GM13976 (cell line): ENCODE results near the gene FXYD7.
"Not testable (repeated sequence)": the region's sequence is repeated elsewhere in the genome, so short reads cannot be mapped to it uniquely, and the experiment has no call there.

Experiments
- DNase-seq: peaks from one replicate; pipeline ENCODE4 v3.0.0; 2012; ENCODE audit warnings: low spot score
- in situ Hi-C: fragments of 300-500 bp; cut with MboI; formaldehyde crosslinking; loops from one replicate; pipeline ENCODE4 v1.12.0; 2022; ENCODE audit warnings: low sequenced_read_pairs, mixed read lengths, inconsistent platforms; ENCODE audit not compliant: unreplicated experiment
- TF ChIP-seq, protein P1 (sequence below): IDR thresholded peaks from 2 replicates; pipeline ENCODE4 v1.5.1; 2012; ENCODE audit warnings: borderline replicate concordance, mild to moderate bottlenecking; ENCODE audit not compliant: insufficient read depth; ENCODE audit errors: extremely low read depth, missing control alignments, control extremely low read depth

Gene FXYD7

DNA sequence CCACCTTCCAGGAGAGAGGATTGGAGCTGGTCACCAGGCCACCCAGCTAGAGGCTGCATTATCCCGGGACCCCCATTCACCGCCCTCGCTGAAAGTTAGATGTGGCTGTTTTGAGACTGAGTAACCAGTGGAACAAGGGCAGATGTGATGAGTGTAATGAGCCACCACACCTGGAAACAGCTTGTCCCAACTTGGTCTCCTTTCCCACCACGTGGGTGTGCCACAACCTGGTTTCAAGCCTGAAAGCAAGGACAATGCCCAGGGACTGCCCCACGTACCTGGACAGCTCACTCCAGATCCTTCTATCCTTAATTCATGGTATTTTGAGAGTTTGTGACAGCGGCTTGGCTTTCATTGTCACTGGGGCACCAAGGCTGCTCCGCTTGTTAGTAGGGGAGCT lies 15.2 kb upstream of the FXYD7 start:
- in situ Hi-C loops: no loop called here
- TF ChIP-seq, protein P1, sequence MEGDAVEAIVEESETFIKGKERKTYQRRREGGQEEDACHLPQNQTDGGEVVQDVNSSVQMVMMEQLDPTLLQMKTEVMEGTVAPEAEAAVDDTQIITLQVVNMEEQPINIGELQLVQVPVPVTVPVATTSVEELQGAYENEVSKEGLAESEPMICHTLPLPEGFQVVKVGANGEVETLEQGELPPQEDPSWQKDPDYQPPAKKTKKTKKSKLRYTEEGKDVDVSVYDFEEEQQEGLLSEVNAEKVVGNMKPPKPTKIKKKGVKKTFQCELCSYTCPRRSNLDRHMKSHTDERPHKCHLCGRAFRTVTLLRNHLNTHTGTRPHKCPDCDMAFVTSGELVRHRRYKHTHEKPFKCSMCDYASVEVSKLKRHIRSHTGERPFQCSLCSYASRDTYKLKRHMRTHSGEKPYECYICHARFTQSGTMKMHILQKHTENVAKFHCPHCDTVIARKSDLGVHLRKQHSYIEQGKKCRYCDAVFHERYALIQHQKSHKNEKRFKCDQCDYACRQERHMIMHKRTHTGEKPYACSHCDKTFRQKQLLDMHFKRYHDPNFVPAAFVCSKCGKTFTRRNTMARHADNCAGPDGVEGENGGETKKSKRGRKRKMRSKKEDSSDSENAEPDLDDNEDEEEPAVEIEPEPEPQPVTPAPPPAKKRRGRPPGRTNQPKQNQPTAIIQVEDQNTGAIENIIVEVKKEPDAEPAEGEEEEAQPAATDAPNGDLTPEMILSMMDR: no peak
- no peak for DNase-seq

DNA sequence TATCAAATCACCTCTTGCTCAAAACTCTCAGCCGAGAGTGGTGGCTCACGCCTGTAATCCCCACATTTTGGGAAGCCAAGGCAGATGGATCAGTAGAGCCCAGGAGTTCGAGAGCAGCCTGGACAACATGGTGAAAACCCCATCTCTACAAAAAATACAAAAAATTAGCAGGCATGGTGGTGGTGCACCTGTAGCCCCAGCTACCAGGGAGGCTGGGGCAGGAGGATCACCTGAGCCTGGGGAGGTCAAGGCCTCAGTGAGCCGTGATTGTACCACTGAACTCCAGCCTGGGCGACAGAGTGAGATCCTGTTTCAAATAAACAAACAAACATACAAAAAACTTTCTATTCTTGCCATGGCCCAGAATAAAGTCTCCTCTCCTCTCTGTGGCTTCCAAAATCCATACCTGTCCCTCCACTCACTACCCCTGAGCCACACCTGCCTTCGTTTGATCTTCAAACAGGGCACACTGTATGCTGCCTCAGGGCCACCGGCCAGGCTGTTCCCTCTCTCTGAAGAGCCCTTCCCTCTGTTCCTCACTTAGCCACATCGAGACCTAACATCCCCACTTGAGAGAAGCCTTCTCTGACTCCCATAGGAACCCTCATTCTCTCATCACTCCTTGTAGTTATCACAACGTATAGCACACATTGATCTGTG lies 14.5 kb upstream of the FXYD7 start:
- no peak for DNase-seq
- TF ChIP-seq, protein P1: no peak
- in situ Hi-C loops: no loop called here

GRCh38 chr19:35129724-35130274 lies 13.3 kb upstream of the FXYD7 start:
- DNase-seq, in situ Hi-C loops: not testable (repeated sequence)

DNA sequence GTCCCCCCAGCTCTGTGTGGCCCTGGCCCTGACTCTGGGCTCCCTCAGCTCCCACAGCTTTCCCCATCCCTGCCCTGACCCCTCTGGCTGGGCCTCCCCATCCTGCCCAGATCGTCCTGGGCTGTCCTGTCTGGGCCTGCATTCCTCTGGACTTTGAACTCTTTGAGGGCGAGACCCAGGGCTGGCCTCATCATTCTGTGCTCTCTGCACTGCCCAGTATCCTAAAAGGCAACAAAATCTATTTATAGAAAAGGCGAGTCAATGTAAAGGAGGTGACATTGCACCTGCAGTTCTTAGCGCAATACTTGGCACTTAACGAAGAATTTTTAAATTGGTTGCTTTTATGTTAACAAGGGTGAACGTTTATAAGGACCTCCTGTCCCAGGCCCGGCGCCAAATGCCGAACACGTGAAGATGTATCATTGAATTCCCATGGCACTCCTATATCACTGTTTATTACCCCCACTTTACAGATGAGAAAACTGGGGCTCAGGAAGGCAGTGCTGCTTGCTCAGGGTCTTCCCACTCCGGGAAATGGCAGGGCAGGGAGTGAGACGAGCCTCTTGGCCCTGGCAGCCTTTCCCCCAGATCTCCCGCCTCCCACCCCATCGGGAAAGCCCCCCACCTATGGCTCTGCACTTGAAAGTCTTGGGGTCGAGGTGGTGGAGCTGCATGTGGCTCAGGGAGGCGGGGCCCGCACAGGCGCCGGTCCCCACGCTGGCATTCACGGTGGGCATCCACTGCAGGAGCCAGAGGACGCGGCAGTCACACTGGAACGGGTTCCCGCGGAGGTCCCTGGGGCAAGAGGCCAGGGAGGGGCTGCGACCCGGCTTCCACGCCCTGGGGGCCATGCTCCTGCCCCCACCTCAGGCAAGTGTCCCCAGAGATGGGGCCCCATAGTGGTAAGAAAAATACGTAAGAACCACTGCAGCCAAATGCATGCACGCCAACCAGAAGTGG lies 12.0 kb upstream of the FXYD7 start:
- in situ Hi-C loops: no loop called here
- DNase-seq: no peak
- TF ChIP-seq, protein P1: no peak

- in situ Hi-C loops: no loop called here
- DNase-seq: no peak
- TF ChIP-seq, protein P1: no peak
Observed at GRCh38 chr19:35132254-35132653, 10.8 kb upstream of the FXYD7 start.

DNA sequence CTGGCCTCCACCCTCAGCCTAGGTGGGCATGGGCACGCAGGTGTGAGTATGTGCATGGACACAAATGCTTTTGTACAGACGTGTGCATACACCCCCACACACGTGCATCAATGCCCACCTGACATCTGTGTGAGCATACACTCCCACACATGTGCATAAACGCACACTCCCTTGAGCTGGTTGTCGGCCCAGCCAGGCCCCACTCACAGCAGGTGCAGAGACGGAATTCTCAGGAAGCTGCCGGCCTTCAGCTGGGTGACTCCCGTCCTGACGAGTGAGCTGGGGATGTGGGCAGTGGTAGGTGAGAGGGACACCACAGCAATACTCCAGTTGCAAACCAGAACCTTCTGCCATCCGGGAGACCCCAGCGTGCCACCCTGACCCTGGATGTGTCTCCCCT lies 9.2 kb upstream of the FXYD7 start:
- in situ Hi-C loops: no loop called here
- TF ChIP-seq, protein P1: no peak
- no peak for DNase-seq
